HG02885 (cell line): ENCODE data around the gene TGFBI.

Experiments
- ATAC-seq: cut with Tn5 transposase; IDR thresholded peaks from one replicate; pipeline ENCODE4 v1.9.1; 2021; ENCODE audit warnings: mild to moderate bottlenecking; ENCODE audit not compliant: unreplicated experiment, poor library complexity

Gene TGFBI

DNA sequence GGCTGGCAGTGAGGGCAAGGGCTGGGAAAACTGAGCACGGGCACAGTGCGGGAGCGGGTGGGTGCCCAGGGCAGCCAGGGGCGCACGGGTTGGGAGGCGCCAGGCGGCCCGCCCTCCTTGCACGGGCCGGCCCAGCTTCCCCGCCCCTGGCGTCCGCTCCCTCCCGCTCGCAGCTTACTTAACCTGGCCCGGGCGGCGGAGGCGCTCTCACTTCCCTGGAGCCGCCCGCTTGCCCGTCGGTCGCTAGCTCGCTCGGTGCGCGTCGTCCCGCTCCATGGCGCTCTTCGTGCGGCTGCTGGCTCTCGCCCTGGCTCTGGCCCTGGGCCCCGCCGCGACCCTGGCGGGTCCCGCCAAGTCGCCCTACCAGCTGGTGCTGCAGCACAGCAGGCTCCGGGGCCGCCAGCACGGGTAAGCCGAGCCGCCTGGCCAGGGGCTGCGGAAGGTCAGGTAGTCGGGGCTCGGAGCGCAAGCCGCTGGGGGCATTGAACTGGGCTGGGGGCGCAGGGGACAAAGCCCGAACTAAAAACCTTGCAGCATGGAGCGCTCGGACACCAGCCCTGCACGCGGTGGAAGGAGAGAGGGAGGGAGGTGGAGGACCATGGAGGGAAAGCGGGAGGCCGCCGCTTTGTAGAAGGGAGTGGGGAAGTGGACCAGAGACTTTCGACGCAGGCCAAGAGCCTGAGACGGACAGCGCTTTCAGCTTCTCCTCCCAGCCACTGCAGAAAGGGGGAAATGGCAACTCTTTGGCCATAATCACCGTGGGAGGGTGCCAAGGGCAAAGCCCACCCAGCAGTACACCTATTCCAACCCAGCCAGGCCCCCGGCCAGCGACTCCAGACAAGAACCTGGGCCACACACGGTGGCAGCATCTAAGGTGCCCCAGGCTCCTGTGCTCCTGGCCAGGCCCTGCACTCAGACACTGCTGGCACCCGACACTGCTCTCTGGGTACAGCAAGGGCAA is at the start of gene TGFBI:
Gene TGFBI (plus strand): TSS at position 207 of the 961 bp plus-strand sequence. CDS start 68 bp downstream, at position 275.
- ATAC-seq: peak; percentile 40

DNA sequence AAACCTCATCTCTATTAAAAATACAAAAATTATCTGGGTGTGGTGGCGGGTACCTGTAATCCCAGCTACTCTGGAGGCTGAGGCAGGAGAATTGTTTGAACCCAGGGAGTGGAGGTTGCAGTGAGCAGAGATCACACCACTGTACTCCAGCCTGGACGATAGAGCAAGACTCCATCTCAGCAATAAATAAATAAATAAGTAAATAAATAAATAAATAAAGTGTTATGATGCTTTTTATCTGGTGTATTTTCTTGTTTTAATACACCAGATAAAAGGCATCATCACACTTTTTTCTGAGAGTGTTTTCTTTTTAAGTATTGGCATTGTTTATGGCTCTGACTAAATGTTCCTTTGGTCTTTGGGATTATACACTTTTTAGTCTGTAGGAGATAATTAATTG is 49.8 kb upstream of the TGFBI start:
- no peak for ATAC-seq

DNA sequence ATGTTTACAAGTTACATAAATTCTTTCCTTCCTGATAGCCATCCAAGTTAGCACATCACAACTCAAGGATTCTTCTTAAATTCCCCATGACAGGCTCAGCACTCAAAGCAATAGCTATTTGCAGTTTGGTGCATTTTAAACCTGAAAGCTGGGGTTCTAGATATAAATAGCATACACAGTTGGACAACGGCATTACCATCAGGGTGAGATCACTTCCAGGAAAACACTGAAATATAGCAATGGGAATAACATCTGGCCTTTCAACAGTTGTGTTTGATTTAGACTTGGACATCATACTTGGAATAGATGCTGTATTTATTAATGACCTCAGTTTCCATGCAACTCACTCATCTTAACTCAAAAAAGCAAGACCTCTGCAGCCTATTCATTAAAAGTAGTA is 49.3 kb upstream of the TGFBI start:
- no peak for ATAC-seq

DNA sequence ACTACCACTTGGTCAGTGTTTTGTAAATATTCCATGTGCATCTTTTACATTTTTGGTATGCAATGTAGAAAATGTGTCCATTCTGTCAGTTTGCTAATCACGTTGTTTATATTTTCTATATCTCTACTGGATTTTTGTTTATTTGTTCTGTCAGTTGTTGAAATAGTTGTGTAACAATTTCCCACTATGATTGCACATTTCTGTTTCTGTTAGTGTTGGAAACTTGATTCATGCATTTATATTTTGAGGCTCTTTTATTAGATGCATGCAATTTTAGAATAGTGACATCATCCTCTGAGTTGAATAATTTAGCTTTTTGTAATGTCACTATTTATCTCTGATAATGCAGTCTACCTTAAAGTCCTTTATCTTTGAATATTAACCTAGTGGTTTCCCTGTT is 48.2 kb upstream of the TGFBI start:
- ATAC-seq: no peak

DNA sequence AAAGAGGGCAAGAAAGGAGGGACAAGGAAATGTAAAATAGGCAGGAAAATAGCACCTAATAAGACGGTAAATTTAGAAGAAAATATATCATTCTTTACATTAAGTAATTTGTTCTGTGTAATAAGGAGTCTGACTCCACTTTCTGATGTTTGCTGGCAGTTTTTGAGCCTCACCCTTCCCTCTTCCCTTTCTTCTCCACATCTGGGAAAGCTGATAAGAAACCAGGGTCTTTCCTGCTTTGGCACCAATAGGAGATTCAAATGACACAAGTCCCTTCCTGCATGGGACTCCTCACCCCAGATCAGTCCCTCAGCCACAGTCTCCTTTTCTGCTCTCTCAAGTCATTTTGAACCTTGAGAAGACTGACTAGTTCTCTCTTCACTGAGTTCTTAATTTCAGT is 42.8 kb upstream of the TGFBI start:
- no peak for ATAC-seq

DNA sequence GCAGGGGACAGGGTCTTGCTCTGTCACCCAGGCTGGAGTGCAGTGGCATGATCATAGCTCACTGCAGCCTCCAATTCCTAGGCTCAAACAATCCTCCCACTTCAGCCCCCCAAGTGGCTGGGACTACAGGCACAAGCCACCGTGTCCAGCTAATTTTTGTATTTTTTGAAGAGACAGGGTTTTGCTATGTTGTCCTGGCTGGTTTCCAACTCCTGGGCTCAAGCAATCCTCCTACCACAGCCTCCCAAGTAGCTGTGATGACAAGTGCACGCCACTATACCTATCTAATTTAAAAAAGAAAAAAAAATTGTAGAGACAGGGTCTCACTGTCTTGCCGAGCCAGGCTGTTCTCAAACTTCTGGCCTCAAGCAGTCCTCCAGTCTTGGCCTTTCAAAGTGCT is 42.4 kb upstream of the TGFBI start:
- ATAC-seq: no peak

DNA sequence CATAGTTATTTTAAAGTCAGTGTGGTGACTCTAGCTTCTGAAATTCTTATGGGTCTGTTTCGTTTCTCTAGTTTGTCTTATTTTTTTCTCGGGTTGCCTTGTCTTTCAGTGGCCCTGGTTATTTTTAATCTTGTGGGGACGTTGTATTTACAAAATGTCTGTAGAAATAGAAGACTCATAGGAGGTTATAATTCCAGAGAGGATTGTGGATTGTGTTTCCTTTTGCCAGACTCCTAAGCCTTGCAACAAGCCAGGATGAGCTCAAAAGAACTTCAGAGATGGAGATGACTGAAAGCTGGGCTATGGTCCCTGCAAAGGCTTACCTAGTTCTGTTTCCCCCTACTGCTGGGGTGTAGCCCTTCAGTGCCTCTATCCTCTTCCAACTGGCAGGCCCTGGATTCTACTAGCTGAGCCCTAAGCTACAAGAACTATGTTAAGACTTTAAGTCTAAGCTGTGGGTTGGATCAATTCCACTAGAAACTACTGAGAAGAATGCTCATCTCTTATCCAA is 41.8 kb upstream of the TGFBI start:
- no peak for ATAC-seq

DNA sequence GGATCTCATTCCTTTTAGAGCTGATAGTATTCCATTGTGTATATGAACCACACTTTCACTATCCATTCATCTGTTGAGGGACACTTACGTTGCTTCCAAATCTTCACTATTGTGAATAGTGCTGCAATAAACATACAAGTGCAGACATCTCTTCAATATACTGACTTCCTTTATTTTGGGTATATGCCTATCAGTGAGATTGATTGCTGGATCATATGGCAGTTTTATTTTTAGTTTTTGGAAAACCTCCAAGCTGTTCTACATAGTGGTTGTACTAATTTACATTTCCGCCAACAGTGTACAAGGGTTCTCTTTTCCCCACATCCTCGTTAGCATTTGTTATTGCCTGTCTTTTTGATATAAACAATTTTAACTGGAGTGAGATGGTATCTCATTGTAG is 40.2 kb upstream of the TGFBI start:
- no peak for ATAC-seq

DNA sequence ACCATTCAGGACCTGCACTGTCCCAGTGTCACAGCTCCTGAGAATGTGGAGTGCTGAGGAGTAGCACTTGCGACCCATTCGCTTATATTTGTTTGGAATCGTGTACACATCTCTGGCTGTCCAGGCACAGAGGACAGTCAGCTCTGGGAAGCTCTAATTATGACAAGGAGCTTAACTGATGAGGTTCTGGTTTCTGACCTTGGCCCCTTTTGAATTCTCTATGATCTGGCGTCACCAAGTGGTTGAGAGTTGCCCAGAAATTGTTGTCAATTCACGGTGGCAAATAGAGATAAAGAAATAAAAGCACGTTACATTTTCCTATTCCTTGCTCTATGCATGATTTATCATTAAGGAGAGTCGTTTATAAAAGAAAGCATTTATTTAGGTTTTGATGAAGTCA is 39.1 kb upstream of the TGFBI start:
- ATAC-seq: no peak

DNA sequence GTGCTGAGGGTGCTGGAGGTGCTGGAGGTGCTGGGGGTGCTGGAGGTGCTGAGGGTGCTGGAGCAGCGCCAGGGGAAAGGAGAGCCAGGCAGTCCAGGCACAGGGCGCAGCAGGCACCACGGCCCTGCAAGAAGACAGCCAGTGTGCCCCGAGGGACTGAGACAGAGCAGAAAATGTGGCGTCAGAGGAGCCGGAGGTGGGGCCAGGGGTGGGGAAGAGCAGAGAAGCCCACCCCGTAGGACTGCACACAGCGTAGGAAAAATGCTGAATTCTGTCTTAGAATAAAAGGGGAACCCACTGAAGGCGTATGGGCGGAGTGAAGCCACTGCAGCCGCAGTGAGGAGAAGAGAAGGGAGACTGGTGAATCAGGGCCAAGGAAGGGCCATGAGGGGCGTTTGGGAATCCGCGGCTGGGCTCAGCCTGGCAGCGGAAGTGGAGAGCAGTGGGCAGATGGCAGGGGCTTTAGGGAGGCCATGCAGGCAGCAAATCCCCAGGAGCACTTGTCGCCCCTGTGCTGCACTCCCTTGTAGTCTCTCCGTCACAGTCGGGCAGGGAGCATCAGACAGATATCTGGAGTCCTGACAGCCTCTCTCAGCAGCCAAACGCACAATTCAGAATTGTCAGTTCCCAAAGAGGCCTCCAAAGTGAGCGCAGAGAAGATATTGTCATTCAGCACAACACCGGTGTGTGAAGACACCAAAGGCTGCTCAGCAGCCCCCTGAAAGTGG is 38.1 kb upstream of the TGFBI start:
- ATAC-seq: no peak

DNA sequence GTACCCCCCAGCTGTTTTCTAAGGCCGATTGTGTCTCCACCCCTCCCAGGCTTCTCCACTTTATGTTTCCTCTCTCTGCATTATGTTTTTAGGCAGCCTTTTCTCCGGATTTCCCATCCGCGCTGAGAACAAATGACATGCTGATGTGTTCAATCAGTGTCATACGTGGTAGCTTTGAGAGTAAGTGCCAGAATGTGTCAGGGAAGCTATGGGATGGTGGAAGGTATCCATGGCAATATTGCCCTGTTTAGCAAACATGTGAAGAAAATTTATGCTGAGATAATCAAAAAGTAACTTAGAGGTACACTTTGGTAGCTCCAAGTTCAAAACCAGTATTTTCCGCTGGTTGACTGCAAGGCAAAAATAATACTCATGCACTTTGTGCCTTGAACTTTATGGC is 37.4 kb upstream of the TGFBI start:
- no peak for ATAC-seq

DNA sequence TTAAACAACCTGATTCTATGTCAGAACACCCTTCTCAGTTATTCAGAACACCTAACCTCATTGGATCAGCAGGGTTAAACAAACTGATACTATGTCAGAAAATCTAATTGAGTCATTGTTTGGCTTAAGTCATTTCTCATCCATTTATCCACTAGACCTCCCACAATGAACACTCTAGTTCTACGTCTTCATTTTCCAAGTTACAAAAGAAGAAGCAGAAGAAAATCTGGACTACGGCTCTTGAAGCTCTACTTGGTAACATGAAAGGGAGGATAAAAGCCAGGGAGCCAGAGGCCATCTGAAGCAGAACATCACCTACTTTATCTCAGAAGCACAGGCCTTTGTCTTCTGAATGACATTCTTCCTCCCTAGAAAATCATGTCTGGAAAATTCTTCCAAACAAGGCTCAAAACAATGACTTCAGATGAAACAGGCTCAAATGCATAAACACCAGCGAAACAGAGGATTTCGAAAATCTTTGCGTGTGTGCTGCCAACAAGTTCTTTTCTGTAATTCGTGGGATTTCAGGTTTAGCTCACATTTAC is 35.4 kb upstream of the TGFBI start:
- no peak for ATAC-seq

DNA sequence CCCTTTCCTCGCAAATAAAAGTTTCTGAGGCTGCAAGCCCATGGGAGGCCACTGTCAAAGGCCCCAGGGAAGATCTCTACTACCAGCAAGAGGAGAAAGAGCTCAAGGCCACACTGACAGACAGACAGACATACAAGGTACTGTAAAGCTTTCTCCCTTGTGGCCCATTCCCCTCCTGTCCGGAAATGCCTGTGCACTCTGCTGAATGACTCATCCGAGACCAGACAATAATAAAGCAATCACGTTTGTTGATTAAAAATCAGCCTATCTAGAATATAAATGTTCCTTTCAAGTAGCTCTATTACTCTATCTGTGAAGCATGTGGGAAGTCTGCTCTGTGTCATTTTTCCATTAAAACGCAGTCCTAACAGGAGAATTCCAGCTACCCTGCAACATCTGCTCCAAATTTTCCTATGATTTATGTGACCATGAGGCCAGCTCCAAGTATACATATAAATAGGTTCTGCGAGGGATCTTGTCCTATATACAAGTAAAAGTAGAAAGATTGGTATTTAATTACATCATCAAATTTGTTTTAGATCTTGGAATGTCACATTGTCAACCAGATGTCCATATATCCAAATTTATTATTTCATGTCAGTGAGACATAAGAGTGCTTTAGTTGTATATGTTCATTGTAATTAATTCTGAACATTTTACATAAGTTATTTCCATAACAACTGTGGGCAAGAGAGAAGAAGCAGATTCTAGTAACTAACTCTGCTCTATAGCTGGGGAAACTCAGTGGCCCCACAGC is 34.7 kb upstream of the TGFBI start:
- ATAC-seq: no peak

DNA sequence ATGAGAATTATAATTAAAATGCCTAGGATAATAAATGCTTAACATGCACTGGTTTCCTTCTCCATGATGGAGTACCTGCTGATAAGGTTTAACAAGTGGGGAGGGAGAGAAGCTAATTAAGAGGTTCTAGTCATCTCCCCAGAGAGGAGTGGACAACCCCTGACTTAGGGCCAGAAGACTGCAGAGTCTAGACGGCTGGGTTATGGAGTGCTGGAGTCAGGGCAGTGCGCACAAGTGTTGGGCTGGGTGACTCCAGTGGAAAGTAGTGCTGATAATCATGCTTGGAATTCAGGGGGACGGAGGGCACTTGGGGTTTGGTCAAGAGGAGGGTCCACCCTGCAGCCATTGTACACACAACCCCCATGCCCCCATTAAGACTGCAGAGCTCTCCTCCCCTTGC is 32.8 kb upstream of the TGFBI start:
- ATAC-seq: no peak

DNA sequence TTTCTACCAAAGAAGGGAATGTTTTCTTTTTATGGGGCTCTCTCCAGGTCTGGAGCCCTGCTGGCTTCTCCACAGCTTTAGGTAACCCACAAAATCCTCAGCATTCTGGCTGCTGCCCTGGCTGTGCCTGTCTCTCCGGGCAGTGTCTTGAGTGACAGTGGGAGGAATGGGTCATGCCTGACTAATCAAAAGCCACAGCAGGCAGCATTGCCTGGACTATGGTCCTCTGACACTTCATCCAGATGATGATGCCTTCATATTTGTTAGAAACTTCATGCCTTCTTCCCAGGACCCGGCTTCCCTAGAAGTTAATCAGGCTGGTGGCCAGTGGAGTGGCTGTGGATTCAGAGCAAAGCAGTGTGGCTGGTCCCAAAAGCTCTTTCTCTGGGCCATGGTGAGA is 32.2 kb upstream of the TGFBI start:
- no peak for ATAC-seq

DNA sequence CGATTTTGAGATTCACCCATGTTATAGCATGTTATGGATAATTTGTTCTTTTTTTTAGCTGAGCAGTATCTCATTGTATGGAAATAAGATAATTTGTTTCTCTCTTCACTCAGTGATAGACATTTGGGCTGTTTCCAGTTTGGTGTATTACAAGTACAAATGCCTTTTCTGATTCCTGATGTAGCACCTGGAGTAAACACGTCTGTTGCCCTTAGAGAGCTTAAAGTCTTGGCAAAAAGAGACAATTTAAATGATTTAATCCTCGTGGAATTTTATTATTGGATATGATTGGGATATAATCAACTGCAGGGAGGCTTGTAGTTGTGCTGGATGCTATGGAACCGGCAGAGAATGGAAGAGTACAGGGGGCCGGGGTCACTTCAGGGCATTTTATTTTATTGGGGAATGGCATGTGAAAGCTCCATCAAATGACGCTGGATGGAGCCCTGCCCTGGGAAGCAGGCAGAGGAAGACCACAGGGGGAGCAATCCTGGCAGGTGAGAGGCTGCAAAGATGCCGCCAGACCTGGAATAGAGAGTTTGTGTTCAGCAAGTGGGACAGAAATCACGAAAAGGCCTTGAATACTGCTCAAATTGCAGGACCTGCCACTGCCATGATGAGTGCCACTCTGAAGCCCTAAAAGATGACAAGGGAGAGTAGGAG is 31.0 kb upstream of the TGFBI start:
- no peak for ATAC-seq

DNA sequence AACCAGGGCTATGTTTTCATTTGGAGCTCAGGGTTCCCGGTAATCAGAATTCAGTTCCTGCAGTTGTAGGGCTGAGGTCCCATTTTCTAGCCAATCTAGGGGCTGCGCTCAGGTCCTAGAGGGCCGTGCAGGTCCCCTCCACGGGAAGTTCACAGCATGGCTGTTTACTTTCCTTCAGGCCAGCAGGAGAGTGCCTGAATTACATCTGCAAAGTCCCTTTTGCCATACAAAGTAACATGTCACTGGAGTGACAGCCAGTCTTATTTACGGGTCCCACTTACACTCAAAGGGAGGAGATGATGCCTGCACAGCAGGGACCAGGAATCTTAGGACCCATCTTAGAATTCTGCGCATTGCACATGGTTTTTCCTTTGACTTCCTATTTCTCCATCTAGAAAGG is 29.9 kb upstream of the TGFBI start:
- no peak for ATAC-seq

DNA sequence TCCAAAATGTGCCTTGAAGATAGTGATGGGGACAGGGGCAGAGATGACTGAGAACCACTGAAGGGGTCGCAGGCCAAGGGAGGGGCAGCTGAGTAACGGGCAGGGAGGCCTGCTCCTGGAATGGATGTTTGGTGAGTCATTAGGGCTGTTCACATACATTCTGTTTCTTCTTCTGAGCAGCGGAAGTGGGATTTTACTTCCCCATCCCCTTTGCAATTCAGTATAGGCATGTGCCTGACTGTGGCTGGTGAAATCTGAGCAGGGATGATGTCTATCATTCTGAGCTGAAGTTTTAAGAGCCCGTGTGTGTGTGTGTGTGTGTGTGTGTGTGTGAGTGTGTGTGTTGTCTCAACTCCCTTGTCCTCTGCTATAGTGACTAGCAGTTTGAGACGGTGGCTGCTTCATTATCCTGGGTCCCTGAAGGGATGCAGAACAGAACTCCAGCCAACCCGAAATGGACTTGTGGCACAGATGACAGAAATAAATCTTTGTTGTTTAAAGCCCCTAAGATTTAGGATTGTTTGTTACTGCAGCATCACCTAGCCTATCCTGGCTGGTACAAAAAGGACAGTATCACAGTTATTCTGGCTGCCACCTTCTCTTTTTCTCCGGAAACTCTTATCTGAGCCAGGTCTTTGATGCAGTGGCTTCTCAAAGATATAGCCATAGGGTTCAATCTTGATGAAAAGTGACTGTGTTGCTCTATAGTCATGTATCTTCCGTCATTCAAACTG is 29.2 kb upstream of the TGFBI start:
- ATAC-seq: no peak

DNA sequence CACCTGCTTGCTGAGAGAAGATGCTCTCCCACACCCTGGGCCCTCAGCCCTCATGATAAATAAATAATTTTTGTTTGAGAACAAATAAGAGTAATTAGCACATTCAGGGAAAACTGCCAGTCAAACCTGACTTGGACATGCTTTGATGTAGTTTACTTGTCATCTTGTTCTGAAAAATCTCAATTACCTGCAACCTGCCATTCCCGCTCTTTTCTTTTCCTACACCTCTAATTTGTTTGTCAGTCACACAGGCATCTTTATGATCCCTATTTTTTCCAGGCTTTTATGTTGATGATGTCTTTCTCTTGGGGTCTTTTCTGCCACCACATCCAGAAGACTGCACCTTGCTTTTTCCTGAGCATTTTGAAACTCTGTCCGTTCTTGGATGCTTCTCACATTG is 28.6 kb upstream of the TGFBI start:
- ATAC-seq: no peak
